Amygdala (tissue), 56 donors: ENCODE results near the gene PLCG1.

Experiments used
- DNase-seq, 56 donors: peaks; one replicate each; lab custom pipeline; 2025; lab: John Stamatoyannopoulos, UW

Gene PLCG1

GRCh38 chr20:41163821-41164220 is 26.5 kb downstream of the PLCG1 start:
- DNase-seq, result no peak

- DNase-seq, result peak in 1 of 56 donors; percentile 22
Measured at GRCh38 chr20:41165001-41165882, 27.9 kb downstream of the PLCG1 start.

- DNase-seq, result no peak
Measured at GRCh38 chr20:41166201-41167117, 29.1 kb downstream of the PLCG1 start.

GRCh38 chr20:41167118-41167470 is 29.8 kb downstream of the PLCG1 start:
- no peak for DNase-seq

- DNase-seq, result no peak
Measured at GRCh38 chr20:41167481-41168253, 30.3 kb downstream of the PLCG1 start.

- no peak for DNase-seq
Measured at GRCh38 chr20:41168281-41169161, 31.2 kb downstream of the PLCG1 start.

- DNase-seq, result no peak
Measured at GRCh38 chr20:41169162-41169690, 31.9 kb downstream of the PLCG1 start.

- no peak for DNase-seq
Measured at GRCh38 chr20:41169791-41170351, 32.5 kb downstream of the PLCG1 start.

GRCh38 chr20:41170386-41171105 is 33.2 kb downstream of the PLCG1 start:
- DNase-seq, result no peak

GRCh38 chr20:41171736-41172295 is 34.5 kb downstream of the PLCG1 start:
- DNase-seq, result no peak

- no peak for DNase-seq
Measured at GRCh38 chr20:41172296-41173140, 35.2 kb downstream of the PLCG1 start.

- DNase-seq, result peak in 53 of 56 donors; percentile 31 to 93 (median 76)
Measured at GRCh38 chr20:41173161-41173721, 35.9 kb downstream of the PLCG1 start.

- DNase-seq, result no peak
Measured at GRCh38 chr20:41173791-41174341, 36.5 kb downstream of the PLCG1 start.

GRCh38 chr20:41174373-41174772 is 37.0 kb downstream of the PLCG1 start:
- DNase-seq, result no peak

- DNase-seq, result no peak
Measured at GRCh38 chr20:41174782-41175181, 37.4 kb downstream of the PLCG1 start.

- DNase-seq, result no peak
Measured at GRCh38 chr20:41175201-41175651, 37.9 kb downstream of the PLCG1 start.
